Measurements from ENCODE around the gene TINCR.

DNA sequence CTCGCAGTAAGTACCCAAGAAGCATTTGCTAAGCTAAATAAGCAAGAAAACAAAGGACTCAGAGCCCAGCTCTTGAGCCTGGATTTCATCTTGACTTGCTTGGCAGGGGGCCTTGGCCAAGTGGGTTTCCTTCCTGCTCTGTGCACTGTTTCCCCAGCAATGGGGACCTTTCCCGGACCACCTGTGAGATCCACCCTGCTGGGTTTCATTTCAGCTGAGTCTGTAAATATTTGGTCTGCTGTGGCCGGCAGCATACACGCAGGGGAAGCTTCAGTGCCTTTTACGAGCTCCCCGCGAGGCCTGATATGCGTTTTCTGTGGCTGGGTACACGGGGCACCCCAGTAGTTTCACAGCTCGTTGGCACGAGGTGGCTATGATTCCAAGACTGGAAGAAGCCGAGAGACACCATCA is 12.4 kb upstream of the TINCR start:
- TF ChIP-seq CTCF (IDR thresholded peaks at IDR 0.05) (no peak), POLR2A (IDR thresholded peaks at IDR 0.05) (no peak)

Data from esophagus squamous epithelium (tissue), 4 donors.